ENCODE data around the gene TMEM242. TPM values are rescaled to one million over a fixed set of nuclear protein-coding genes. Genes with fewer than 3 reads are reported as not detected.

TMEM242 gene
- total and polyA plus RNA-seq, 2 of the 13 experiments (the other 11 are each of a cell fraction or from before 2014, with no cell fraction given) = 5.6 to 11.1 TPM

DNA sequence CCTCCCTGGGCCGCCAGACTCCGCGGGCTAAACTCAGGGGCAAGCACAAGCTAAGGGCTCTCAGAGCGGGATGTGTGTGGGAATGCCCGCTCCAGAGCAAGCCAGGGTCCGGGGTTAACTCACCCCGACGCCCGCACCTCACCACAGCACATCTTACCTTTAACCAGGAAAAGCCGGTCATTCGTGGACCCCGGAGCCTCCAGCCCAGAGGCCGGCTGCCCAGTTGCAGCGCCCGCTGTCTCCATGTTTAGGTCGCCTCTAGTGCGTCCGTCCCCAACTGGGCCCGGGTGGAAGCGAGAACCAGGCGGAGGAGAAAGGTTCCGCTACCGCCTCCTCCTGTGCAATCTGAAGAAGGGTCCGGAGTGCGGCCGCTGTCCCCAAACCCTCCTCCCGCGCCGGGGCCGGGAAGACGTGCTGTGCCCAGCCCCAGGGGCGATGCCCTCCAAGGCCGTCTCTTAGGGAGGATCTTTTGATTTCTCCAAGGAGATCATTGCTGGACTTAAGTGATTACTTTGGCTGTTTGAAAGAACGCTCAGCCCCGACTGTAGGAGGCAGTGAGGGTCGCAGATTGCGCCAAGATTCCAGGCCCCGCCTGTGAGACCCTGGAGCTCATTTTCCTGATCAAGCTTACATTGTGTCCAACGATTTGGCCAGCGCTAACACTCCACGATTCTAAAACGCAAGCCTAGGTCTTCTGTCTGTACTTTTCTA, at the start of gene TMEM242 (continued):
- TF ChIP-seq, protein P1, sequence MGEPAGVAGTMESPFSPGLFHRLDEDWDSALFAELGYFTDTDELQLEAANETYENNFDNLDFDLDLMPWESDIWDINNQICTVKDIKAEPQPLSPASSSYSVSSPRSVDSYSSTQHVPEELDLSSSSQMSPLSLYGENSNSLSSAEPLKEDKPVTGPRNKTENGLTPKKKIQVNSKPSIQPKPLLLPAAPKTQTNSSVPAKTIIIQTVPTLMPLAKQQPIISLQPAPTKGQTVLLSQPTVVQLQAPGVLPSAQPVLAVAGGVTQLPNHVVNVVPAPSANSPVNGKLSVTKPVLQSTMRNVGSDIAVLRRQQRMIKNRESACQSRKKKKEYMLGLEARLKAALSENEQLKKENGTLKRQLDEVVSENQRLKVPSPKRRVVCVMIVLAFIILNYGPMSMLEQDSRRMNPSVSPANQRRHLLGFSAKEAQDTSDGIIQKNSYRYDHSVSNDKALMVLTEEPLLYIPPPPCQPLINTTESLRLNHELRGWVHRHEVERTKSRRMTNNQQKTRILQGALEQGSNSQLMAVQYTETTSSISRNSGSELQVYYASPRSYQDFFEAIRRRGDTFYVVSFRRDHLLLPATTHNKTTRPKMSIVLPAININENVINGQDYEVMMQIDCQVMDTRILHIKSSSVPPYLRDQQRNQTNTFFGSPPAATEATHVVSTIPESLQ (CRISPR knock-in tag; conservative IDR thresholded peaks at IDR 0.05) = peak; percentile 97
- TF ChIP-seq RFXAP (CRISPR knock-in tag; IDR thresholded peaks at IDR 0.05; ENCODE audit: borderline replicate concordance) (peak; percentile 96), TGIF2 (CRISPR knock-in tag; IDR thresholded peaks at IDR 0.05) (peak; percentile 98), ZMYM4 (CRISPR knock-in tag; IDR thresholded peaks at IDR 0.05) (peak; percentile 98), AHR (CRISPR knock-in tag; IDR thresholded peaks at IDR 0.05) (peak; percentile 99), PITX1 (CRISPR knock-in tag; IDR thresholded peaks at IDR 0.05) (peak; percentile 89), SRSF1 (optimal IDR thresholded peaks at IDR 0.05; ENCODE audit: low read depth, low read length) (peak; percentile 89), FOXK2 (IDR thresholded peaks at IDR 0.05) (peak; percentile 88), ZNF20 (CRISPR knock-in tag; IDR thresholded peaks at IDR 0.05) (peak; percentile 96), RELA (CRISPR knock-in tag; IDR thresholded peaks at IDR 0.05) (peak; percentile 91), NFIC (IDR thresholded peaks at IDR 0.05; ENCODE audit: low read length) (peak; percentile 80), SMAD1 (CRISPR knock-in tag; IDR thresholded peaks at IDR 0.05; ENCODE audit: borderline replicate concordance, low read depth) (peak; percentile 95; the same call in 1 of the 2 replicates), CCDC6 (CRISPR knock-in tag; IDR thresholded peaks at IDR 0.05) (peak; percentile 77; the same call in 1 of the 2 replicates), CBX5 (CRISPR knock-in tag; IDR thresholded peaks at IDR 0.05; ENCODE audit: borderline replicate concordance) (peak; percentile 100), ZNF530 (CRISPR knock-in tag; IDR thresholded peaks at IDR 0.05; ENCODE audit: low read depth) (no peak), HNRNPK (IDR thresholded peaks at IDR 0.05; ENCODE audit: low read depth, low read length, poor library complexity, severe bottlenecking) (no peak), ASH2L (IDR thresholded peaks at IDR 0.05; ENCODE audit: insufficient read length, low read depth, low read length) (peak; percentile 99), KMT2B (CRISPR knock-in tag; IDR thresholded peaks at IDR 0.05) (peak; percentile 99)
- TF ChIP-seq, protein P2, sequence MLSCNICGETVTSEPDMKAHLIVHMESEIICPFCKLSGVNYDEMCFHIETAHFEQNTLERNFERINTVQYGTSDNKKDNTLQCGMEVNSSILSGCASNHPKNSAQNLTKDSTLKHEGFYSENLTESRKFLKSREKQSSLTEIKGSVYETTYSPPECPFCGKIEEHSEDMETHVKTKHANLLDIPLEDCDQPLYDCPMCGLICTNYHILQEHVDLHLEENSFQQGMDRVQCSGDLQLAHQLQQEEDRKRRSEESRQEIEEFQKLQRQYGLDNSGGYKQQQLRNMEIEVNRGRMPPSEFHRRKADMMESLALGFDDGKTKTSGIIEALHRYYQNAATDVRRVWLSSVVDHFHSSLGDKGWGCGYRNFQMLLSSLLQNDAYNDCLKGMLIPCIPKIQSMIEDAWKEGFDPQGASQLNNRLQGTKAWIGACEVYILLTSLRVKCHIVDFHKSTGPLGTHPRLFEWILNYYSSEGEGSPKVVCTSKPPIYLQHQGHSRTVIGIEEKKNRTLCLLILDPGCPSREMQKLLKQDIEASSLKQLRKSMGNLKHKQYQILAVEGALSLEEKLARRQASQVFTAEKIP (CRISPR knock-in tag; IDR thresholded peaks at IDR 0.05; ENCODE audit: borderline replicate concordance) = no peak
- TF ChIP-seq, protein P3, sequence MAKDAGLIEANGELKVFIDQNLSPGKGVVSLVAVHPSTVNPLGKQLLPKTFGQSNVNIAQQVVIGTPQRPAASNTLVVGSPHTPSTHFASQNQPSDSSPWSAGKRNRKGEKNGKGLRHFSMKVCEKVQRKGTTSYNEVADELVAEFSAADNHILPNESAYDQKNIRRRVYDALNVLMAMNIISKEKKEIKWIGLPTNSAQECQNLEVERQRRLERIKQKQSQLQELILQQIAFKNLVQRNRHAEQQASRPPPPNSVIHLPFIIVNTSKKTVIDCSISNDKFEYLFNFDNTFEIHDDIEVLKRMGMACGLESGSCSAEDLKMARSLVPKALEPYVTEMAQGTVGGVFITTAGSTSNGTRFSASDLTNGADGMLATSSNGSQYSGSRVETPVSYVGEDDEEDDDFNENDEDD (CRISPR knock-in tag; IDR thresholded peaks at IDR 0.05; ENCODE audit: borderline replicate concordance) = peak; percentile 88; the same call in 1 of the 2 replicates
- TF ChIP-seq, protein P4, sequence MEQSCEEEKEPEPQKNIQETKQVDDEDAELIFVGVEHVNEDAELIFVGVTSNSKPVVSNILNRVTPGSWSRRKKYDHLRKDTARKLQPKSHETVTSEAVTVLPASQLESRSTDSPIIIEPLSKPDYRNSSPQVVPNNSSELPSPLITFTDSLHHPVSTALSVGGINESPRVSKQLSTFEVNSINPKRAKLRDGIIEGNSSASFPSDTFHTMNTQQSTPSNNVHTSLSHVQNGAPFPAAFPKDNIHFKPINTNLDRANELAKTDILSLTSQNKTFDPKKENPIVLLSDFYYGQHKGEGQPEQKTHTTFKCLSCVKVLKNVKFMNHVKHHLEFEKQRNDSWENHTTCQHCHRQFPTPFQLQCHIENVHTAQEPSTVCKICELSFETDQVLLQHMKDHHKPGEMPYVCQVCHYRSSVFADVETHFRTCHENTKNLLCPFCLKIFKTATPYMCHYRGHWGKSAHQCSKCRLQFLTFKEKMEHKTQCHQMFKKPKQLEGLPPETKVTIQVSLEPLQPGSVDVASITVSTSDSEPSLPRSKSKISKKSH (CRISPR knock-in tag; IDR thresholded peaks at IDR 0.05; ENCODE audit: borderline replicate concordance) = peak; percentile 98
- TF ChIP-seq, protein P5, sequence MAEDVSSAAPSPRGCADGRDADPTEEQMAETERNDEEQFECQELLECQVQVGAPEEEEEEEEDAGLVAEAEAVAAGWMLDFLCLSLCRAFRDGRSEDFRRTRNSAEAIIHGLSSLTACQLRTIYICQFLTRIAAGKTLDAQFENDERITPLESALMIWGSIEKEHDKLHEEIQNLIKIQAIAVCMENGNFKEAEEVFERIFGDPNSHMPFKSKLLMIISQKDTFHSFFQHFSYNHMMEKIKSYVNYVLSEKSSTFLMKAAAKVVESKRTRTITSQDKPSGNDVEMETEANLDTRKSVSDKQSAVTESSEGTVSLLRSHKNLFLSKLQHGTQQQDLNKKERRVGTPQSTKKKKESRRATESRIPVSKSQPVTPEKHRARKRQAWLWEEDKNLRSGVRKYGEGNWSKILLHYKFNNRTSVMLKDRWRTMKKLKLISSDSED (CRISPR knock-in tag; IDR thresholded peaks at IDR 0.05) = peak; percentile 88; the same call in 1 of the 2 replicates
